C4-2B (cell line): ENCODE data around the gene EXD3.

Experiments
- CTCF ChIP-seq: fragments of 450-650 bp; conservative IDR thresholded peaks from 2 replicates; pipeline ENCODE4 v1.5.1; 2017; ENCODE audit warnings: mild to moderate bottlenecking
- ZFX ChIP-seq: fragments of 450-650 bp; IDR thresholded peaks from 2 replicates; pipeline ENCODE4 v1.6.1; 2017

GRCh38 chr9:137396634-137397367 lies 26.2 kb downstream of the EXD3 start:
- TF ChIP-seq CTCF (no peak), ZFX (no peak)
